Testis (tissue), 3 donors: ENCODE data around the gene PRR5. TPM values are rescaled to one million over a fixed set of nuclear protein-coding genes. Genes with fewer than 3 reads are reported as not detected.

Experiments used
- DNase-seq: peaks from one replicate; pipeline ENCODE4 v3.0.0-alpha.2; 2019
- H3K27ac ChIP-seq, 2 donors: fragments of 200-600 bp; sonication (generic); one replicate each; pipeline ENCODE4 v1.5.1; 2019
- H3K27me3 ChIP-seq: fragments of 200-600 bp; sonication (generic); one replicate; pipeline ENCODE4 v1.5.1; 2019
- H3K36me3 ChIP-seq: fragments of 200-600 bp; sonication (generic); one replicate; pipeline ENCODE4 v1.5.1; 2017; ENCODE audit warnings: low read depth; ENCODE audit errors: missing control alignments
- H3K4me1 ChIP-seq: fragments of 200-600 bp; sonication (generic); one replicate; pipeline ENCODE4 v1.5.1; 2019
- H3K4me3 ChIP-seq, 2 donors: fragments of 200-600 bp; sonication (generic); one replicate each; pipeline ENCODE4 v1.5.1; 2017 to 2019
- H3K9me3 ChIP-seq: fragments of 200-600 bp; sonication (generic); one replicate; pipeline ENCODE4 v1.5.1; 2017
- CTCF ChIP-seq, 3 experiments: fragments of 450-650 bp in 2 of 3; fragments of 200-600 bp in 1 of 3; sonication (generic) in 1 of 3; IDR thresholded peaks; one replicate each; pipeline ENCODE4 v1.5.1; 2016 to 2019; ENCODE audit warnings: antibody characterized with exemption in 3 of 3, mild to moderate bottlenecking in 2 of 3, moderate library complexity in 1 of 3
- POLR2A ChIP-seq: fragments of 450-650 bp; IDR thresholded peaks from one replicate; pipeline ENCODE4 v1.6.1; 2017; ENCODE audit warnings: antibody characterized with exemption, mild to moderate bottlenecking, moderate library complexity
- WGBS, 2 donors: methylation state at CpG; one replicate each; pipeline ENCODE4 v1.1.5; 2018; 5-methylcytosine and 5-hydroxymethylcytosine counted together
- intact Hi-C: fragments of 100-400 bp; cut with DNase I; formaldehyde crosslinking; loops from one replicate; pipeline ENCODE4 v1.15.1; 2023; ENCODE audit warnings: low total_unique reads
- polyA plus RNA-seq: library from polyadenylated mRNA; stranded (reverse); fragments of 350-450 nt; fragmentation: Illumina TruSeq; extraction: RNeasy Lipid Tissue Mini Kit (QIAGEN cat#74804); gene quantifications from one replicate; pipeline ENCODE4 v1.2.3, GENCODE V29; 2014; ENCODE audit warnings: low read depth, low replicate concordance; ENCODE audit not compliant: insufficient read depth
- total RNA-seq, 2 donors: library from RNA; depleted of rRNA; stranded (reverse); fragments of >200 nt; gene quantifications; one replicate each; pipeline ENCODE4 v1.2.3, GENCODE V29; 2016

PRR5 gene
- total and polyA plus RNA-seq, 3 donors from 2014 or later, result 20.2 to 50.4 (median 38.4) TPM

- intact Hi-C loops, result no loop called here
Measured at GRCh38 chr22:44680481-44680894, 21.5 kb upstream of the PRR5 start.

GRCh38 chr22:44682556-44683168, 19.3 kb upstream of the PRR5 start:
- no peak overlapping the region for H3K4me3 ChIP-seq
- H3K9me3 ChIP-seq, result no peaks in the 10 kb centered on the region
- H3K4me1 ChIP-seq, result peaks cover 10% of the 10 kb centered on the region
- no peaks in the 10 kb centered on the region for H3K36me3 ChIP-seq
- intact Hi-C loops, result no loop called here
- DNase-seq, result no peak
- no peak overlapping the region for H3K27ac ChIP-seq
- WGBS, 2 donors, result 76 to 91% methylated on average over 9 to 11 of the region's 11 CpGs
- TF ChIP-seq CTCF (IDR thresholded peaks at IDR 0.05), result no peak
- H3K27me3 ChIP-seq, result no peaks in the 10 kb centered on the region

More at GRCh38 chr22:44680481-44680894, 21.5 kb upstream of the PRR5 start:
- Histone ChIP-seq H3K27ac (no peak overlapping the region), H3K4me1 (peaks cover 15% of the 10 kb centered on the region), H3K4me3 (no peak overlapping the region), H3K9me3 (no peaks in the 10 kb centered on the region), H3K36me3 (no peaks in the 10 kb centered on the region), H3K27me3 (no peaks in the 10 kb centered on the region)
- 85 to 100% methylated on average over 1 to 7 of the region's 7 CpGs for WGBS, 2 donors
- DNase-seq, result no peak
- TF ChIP-seq CTCF (IDR thresholded peaks at IDR 0.05) (no peak), POLR2A (no peak)

- TF ChIP-seq POLR2A (no peak), CTCF (IDR thresholded peaks at IDR 0.05) (no peak)
- Histone ChIP-seq H3K9me3 (no peaks in the 10 kb centered on the region), H3K36me3 (no peaks in the 10 kb centered on the region), H3K4me3 (no peak overlapping the region), H3K27me3 (no peaks in the 10 kb centered on the region), H3K4me1 (peaks cover 10% of the 10 kb centered on the region), H3K27ac (no peak overlapping the region)
- no peak for DNase-seq
- 81 to 87% methylated on average over 3 to 5 of the region's 5 CpGs for WGBS, 2 donors
- intact Hi-C loops, result no loop called here
Measured at GRCh38 chr22:44683237-44683636, 18.8 kb upstream of the PRR5 start.

GRCh38 chr22:44683881-44684280, 18.1 kb upstream of the PRR5 start:
- intact Hi-C loops, result no loop called here
- Histone ChIP-seq H3K27me3 (no peaks in the 10 kb centered on the region), H3K27ac (no peak overlapping the region), H3K4me1 (peaks cover 10% of the 10 kb centered on the region), H3K36me3 (no peaks in the 10 kb centered on the region), H3K9me3 (no peaks in the 10 kb centered on the region), H3K4me3 (no peak overlapping the region)
- TF ChIP-seq CTCF (IDR thresholded peaks at IDR 0.05), result no peak
- no peak for TF ChIP-seq POLR2A
- DNase-seq, result no peak
- 90 to 94% methylated on average over 3 to 8 of the region's 8 CpGs for WGBS, 2 donors
